ENCODE measurements around the gene MAPK8IP1. TPM values are rescaled to one million over a fixed set of nuclear protein-coding genes. Genes with fewer than 3 reads are reported as not detected.

The MAPK8IP1 gene
- total and polyA plus RNA-seq, 2 donors from 2014 or later = 15.7 to 24.8 TPM

GRCh38 chr11:45948356-45948755, 62.9 kb downstream of the MAPK8IP1 start:
- Histone ChIP-seq H3K27ac (ENCODE audit: low read depth in 2 of 2, low read length in 2 of 2) (no peak overlapping the region), H3K27me3 (ENCODE audit: control insufficient read depth, insufficient read depth, low read length) (no peaks in the 10 kb centered on the region), H3K9ac (ENCODE audit: low read length in 3 of 3) (no peak overlapping the region), H3K4me1 (ENCODE audit: control insufficient read depth in 2 of 3, insufficient read depth in 2 of 3, low read depth in 1 of 3, low read length in 3 of 3) (peaks cover 0 to 10% (median 0%) of the 10 kb centered on the region in 3 donors), H3K9me3 (ENCODE audit: control insufficient read depth in 2 of 3, insufficient read depth in 1 of 3, low read length in 3 of 3) (no peaks in the 10 kb centered on the region), H3K36me3 (ENCODE audit: control insufficient read depth in 2 of 3, insufficient read depth in 3 of 3, low read length in 3 of 3) (peaks cover 0 to 23% (median 12%) of the 10 kb centered on the region in 3 donors), H3K4me3 (ENCODE audit: low read length in 3 of 3) (no peak overlapping the region)
- FAIRE-seq (no peak), DNase-seq (peak in 3 of 5 donors; percentile 65 to 82 (median 70))
- intact Hi-C loops (cut with DNase I) = no loop called here
- no peak for TF ChIP-seq CTCF (IDR thresholded peaks at IDR 0.05; ENCODE audit: borderline replicate concordance, extremely low read depth, insufficient read depth)

- Histone ChIP-seq H3K27ac (ENCODE audit: low read depth in 2 of 2, low read length in 2 of 2) (no peak overlapping the region), H3K4me3 (ENCODE audit: low read length in 3 of 3) (no peak overlapping the region), H3K27me3 (ENCODE audit: control insufficient read depth, insufficient read depth, low read length) (no peaks in the 10 kb centered on the region), H3K36me3 (ENCODE audit: control insufficient read depth in 2 of 3, insufficient read depth in 3 of 3, low read length in 3 of 3) (peaks cover 0 to 21% (median 10%) of the 10 kb centered on the region in 3 donors), H3K9me3 (ENCODE audit: control insufficient read depth in 2 of 3, insufficient read depth in 1 of 3, low read length in 3 of 3) (no peaks in the 10 kb centered on the region), H3K4me1 (ENCODE audit: control insufficient read depth in 2 of 3, insufficient read depth in 2 of 3, low read depth in 1 of 3, low read length in 3 of 3) (peaks cover 0 to 8% (median 0%) of the 10 kb centered on the region in 3 donors), H3K9ac (ENCODE audit: low read length in 3 of 3) (no peak overlapping the region)
- DNase-seq (no peak), FAIRE-seq (no peak)
- no peak for TF ChIP-seq CTCF (IDR thresholded peaks at IDR 0.05; ENCODE audit: borderline replicate concordance, extremely low read depth, insufficient read depth)
- intact Hi-C loops (cut with DNase I) = no loop called here
Measured at GRCh38 chr11:45949992-45950407, 64.5 kb downstream of the MAPK8IP1 start.

Other genes starting within 250 kb of the MAPK8IP1 start
- 2.8 TPM for gene CHST1, start 220.0 kb upstream of the MAPK8IP1 start, total RNA-seq
- 2.9 TPM for gene CHST1, start 220.0 kb upstream of the MAPK8IP1 start, polyA plus RNA-seq (ENCODE audit: insufficient read depth, low read depth, low replicate concordance)
- 20.6 TPM for gene SLC35C1, start 80.5 kb upstream of the MAPK8IP1 start, total RNA-seq
- gene SLC35C1, start 80.5 kb upstream of the MAPK8IP1 start, polyA plus RNA-seq (ENCODE audit: insufficient read depth, low read depth, low replicate concordance) = 5.7 TPM
- 44.5 TPM for gene CRY2, start 38.2 kb upstream of the MAPK8IP1 start, total RNA-seq
- 20.7 TPM for gene CRY2, start 38.2 kb upstream of the MAPK8IP1 start, polyA plus RNA-seq (ENCODE audit: insufficient read depth, low read depth, low replicate concordance)
- gene FREY1, start 21.6 kb downstream of the MAPK8IP1 start, total RNA-seq = 1.0 TPM
- 0.99 TPM for gene FREY1, start 21.6 kb downstream of the MAPK8IP1 start, polyA plus RNA-seq (ENCODE audit: insufficient read depth, low read depth, low replicate concordance)
- 38.4 TPM for gene PEX16, start 32.2 kb downstream of the MAPK8IP1 start, total RNA-seq
- gene PEX16, start 32.2 kb downstream of the MAPK8IP1 start, polyA plus RNA-seq (ENCODE audit: insufficient read depth, low read depth, low replicate concordance) = 46.0 TPM
- gene LARGE2, start 37.0 kb downstream of the MAPK8IP1 start, total RNA-seq = 13.1 TPM
- gene LARGE2, start 37.0 kb downstream of the MAPK8IP1 start, polyA plus RNA-seq (ENCODE audit: insufficient read depth, low read depth, low replicate concordance) = 29.8 TPM
- 48.2 TPM for gene PHF21A, start 235.8 kb downstream of the MAPK8IP1 start, total RNA-seq
- gene PHF21A, start 235.8 kb downstream of the MAPK8IP1 start, polyA plus RNA-seq (ENCODE audit: insufficient read depth, low read depth, low replicate concordance) = 9.6 TPM

All from kidney (tissue), 14 donors.